Stimulated activated CD8-positive, alpha-beta memory T cell treated with anti-CD3 and anti-CD28 coated beads, Interleukin-7, amount 100 ng/mL, for 4 hours (primary cell): ENCODE measurements around the gene LSS.
"Not testable (repeated sequence)": the region's sequence is repeated elsewhere in the genome, so short reads cannot be mapped to it uniquely, and the experiment has no call there.

Experiments
- DNase-seq, 2 donors: peaks; one replicate each; pipeline ENCODE4 v3.0.0-alpha.2; 2020; ENCODE audit warnings: low read depth in 2 of 2

Gene LSS

GRCh38 chr21:46245213-46245915 is 16.8 kb upstream of the LSS start:
- DNase-seq, result no peak

- no peak for DNase-seq
Observed at GRCh38 chr21:46244602-46245001, 16.0 kb upstream of the LSS start.

- DNase-seq, result no peak
Observed at GRCh38 chr21:46243960-46244361, 15.4 kb upstream of the LSS start.

GRCh38 chr21:46243325-46243724 is 14.8 kb upstream of the LSS start:
- DNase-seq, result no peak

- not testable (repeated sequence) for DNase-seq
Observed at GRCh38 chr21:46241577-46241976, 13.0 kb upstream of the LSS start.

GRCh38 chr21:46239817-46240325 is 11.3 kb upstream of the LSS start:
- DNase-seq, result no peak

- no peak for DNase-seq
Observed at GRCh38 chr21:46237474-46237873, 8.9 kb upstream of the LSS start.

GRCh38 chr21:46234436-46234950 is 5.9 kb upstream of the LSS start:
- DNase-seq, result no peak

GRCh38 chr21:46229923-46230260 is 1.3 kb upstream of the LSS start:
- DNase-seq, result no peak

GRCh38 chr21:46229133-46229922 is 754 bp upstream of the LSS start:
- peak in 1 of 2 donors; percentile 40 for DNase-seq

GRCh38 chr21:46227811-46228344 is 696 bp downstream of the LSS start:
- no peak for DNase-seq

- no peak for DNase-seq
Observed at GRCh38 chr21:46226920-46227599, 1.5 kb downstream of the LSS start.

- no peak for DNase-seq
Observed at GRCh38 chr21:46226146-46226545, 2.4 kb downstream of the LSS start.

GRCh38 chr21:46223661-46224060 is 4.9 kb downstream of the LSS start:
- not testable (repeated sequence) for DNase-seq

- DNase-seq, result no peak
Observed at GRCh38 chr21:46223217-46223616, 5.4 kb downstream of the LSS start.

- no peak for DNase-seq
Observed at GRCh38 chr21:46222436-46223116, 6.0 kb downstream of the LSS start.

GRCh38 chr21:46221664-46222435 is 6.7 kb downstream of the LSS start:
- no peak for DNase-seq

- DNase-seq, result no peak
Observed at GRCh38 chr21:46220847-46221246, 7.7 kb downstream of the LSS start.

- no peak for DNase-seq
Observed at GRCh38 chr21:46220275-46220810, 8.2 kb downstream of the LSS start.

GRCh38 chr21:46219591-46220239 is 8.9 kb downstream of the LSS start:
- no peak for DNase-seq
